GM19463 (cell line): Measurements from ENCODE around the gene UNC50.
A peak's percentile ranks its signal among the peaks of the same experiment; 100 is the strongest.

Experiments used
- ATAC-seq: cut with Tn5 transposase; IDR thresholded peaks from one replicate; pipeline ENCODE4 v1.9.1; 2021; ENCODE audit warnings: mild to moderate bottlenecking, moderate library complexity; ENCODE audit not compliant: unreplicated experiment

UNC50 gene

GRCh38 chr2:98608116-98608961 is at the start of gene UNC50, which contains the start of gene COA5:
Gene UNC50 (plus strand): TSS chr2:98608589. CDS start chr2:98609760, 1,171 bp downstream.
Gene COA5 (minus strand): TSS chr2:98608512. CDS start chr2:98608405, 107 bp downstream.
- peak; percentile 94 for ATAC-seq

GRCh38 chr2:98558852-98559530 is 49.4 kb upstream of the UNC50 start:
- no peak for ATAC-seq

- ATAC-seq: no peak
Observed at GRCh38 chr2:98559581-98559980, 48.8 kb upstream of the UNC50 start.

GRCh38 chr2:98560256-98560771 is 48.1 kb upstream of the UNC50 start:
- no peak for ATAC-seq

GRCh38 chr2:98561018-98561417 is 47.4 kb upstream of the UNC50 start:
- ATAC-seq: no peak

GRCh38 chr2:98561902-98562695 is 46.3 kb upstream of the UNC50 start:
- no peak for ATAC-seq

- ATAC-seq: no peak
Observed at GRCh38 chr2:98563394-98563793, 45.0 kb upstream of the UNC50 start.

- ATAC-seq: no peak
Observed at GRCh38 chr2:98564541-98565132, 43.8 kb upstream of the UNC50 start.

GRCh38 chr2:98565286-98565860 is 43.0 kb upstream of the UNC50 start:
- ATAC-seq: no peak

GRCh38 chr2:98565941-98566340 is 42.4 kb upstream of the UNC50 start:
- no peak for ATAC-seq

- no peak for ATAC-seq
Observed at GRCh38 chr2:98568161-98568956, 40.0 kb upstream of the UNC50 start.

GRCh38 chr2:98569197-98569793 is 39.1 kb upstream of the UNC50 start:
- no peak for ATAC-seq

- no peak for ATAC-seq
Observed at GRCh38 chr2:98569915-98570314, 38.5 kb upstream of the UNC50 start.

- ATAC-seq: no peak
Observed at GRCh38 chr2:98570356-98570755, 38.0 kb upstream of the UNC50 start.

- ATAC-seq: no peak
Observed at GRCh38 chr2:98571121-98571701, 37.2 kb upstream of the UNC50 start.

- ATAC-seq: no peak
Observed at GRCh38 chr2:98571796-98572195, 36.6 kb upstream of the UNC50 start.

GRCh38 chr2:98572211-98572610 is 36.2 kb upstream of the UNC50 start:
- ATAC-seq: no peak

GRCh38 chr2:98572676-98573075 is 35.7 kb upstream of the UNC50 start:
- no peak for ATAC-seq

- no peak for ATAC-seq
Observed at GRCh38 chr2:98573426-98573825, 35.0 kb upstream of the UNC50 start.
